Measurements from ENCODE around the gene FMNL2. TPM values are rescaled to one million over a fixed set of nuclear protein-coding genes. Genes with fewer than 3 reads are reported as not detected.

The FMNL2 gene
- total RNA-seq, 1 experiment from 2014 or later = 33.6 TPM

DNA sequence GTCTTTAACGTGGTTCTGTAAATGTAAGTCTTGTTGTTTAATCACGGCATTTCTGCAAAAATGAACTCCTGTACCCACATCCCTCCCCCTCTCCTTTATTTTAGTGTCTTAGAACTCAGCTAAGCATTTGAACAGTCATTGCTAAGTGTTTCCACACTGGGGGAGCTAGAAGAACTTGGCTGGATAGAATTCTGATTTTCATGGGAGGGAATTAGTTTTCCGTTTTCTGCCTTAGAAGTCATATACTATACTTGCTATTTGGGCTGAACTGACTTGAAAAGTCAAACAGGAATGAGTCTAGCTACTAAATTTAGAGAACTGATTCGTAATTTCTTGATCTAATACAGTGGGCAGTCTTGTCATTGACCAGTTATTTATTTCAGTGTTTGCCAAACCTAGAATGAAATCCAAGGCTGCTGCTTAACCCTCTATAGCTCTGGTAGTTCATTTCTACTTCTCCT is 61.1 kb downstream of the FMNL2 start:
- TF ChIP-seq, protein P1, sequence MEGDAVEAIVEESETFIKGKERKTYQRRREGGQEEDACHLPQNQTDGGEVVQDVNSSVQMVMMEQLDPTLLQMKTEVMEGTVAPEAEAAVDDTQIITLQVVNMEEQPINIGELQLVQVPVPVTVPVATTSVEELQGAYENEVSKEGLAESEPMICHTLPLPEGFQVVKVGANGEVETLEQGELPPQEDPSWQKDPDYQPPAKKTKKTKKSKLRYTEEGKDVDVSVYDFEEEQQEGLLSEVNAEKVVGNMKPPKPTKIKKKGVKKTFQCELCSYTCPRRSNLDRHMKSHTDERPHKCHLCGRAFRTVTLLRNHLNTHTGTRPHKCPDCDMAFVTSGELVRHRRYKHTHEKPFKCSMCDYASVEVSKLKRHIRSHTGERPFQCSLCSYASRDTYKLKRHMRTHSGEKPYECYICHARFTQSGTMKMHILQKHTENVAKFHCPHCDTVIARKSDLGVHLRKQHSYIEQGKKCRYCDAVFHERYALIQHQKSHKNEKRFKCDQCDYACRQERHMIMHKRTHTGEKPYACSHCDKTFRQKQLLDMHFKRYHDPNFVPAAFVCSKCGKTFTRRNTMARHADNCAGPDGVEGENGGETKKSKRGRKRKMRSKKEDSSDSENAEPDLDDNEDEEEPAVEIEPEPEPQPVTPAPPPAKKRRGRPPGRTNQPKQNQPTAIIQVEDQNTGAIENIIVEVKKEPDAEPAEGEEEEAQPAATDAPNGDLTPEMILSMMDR (conservative IDR thresholded peaks at IDR 0.05) = no peak
- H2BK12ac ChIP-seq (ENCODE audit: insufficient read length, low read depth, low read length) = no peak overlapping the region
- H3T11ph ChIP-seq (ENCODE audit: low read length) = no peak overlapping the region
- H3K23me2 ChIP-seq (ENCODE audit: insufficient read length, low read depth, low read length, poor library complexity, severe bottlenecking) = no peaks in the 10 kb centered on the region
- Mint-ChIP-seq H3K9me3 (no peaks in the 10 kb centered on the region), H3K36me3 (ENCODE audit: insufficient read depth in 1 of 3, low read depth in 3 of 3) (no peaks in the 10 kb centered on the region), H3K4me3 (no peak overlapping the region), H3K27ac (peak overlapping the region in 2 of 3 experiments; percentile 22 to 26; a peak in 1 of 7 replicates), H3K27me3 (ENCODE audit: low read depth) (no peaks in the 10 kb centered on the region), H3K4me1 (peaks cover 48 to 75% of the 10 kb centered on the region in 2 experiments)
- no peak overlapping the region for H4K5ac ChIP-seq (ENCODE audit: insufficient read length, low read depth, low read length)
- H3K14ac ChIP-seq (ENCODE audit: insufficient read depth, low read length) = no peak overlapping the region
- no peak overlapping the region for H3K27ac ChIP-seq (ENCODE audit: insufficient read length, low read depth, low read length)
- no peaks in the 10 kb centered on the region for H3K9me3 ChIP-seq (ENCODE audit: control insufficient read depth, low read depth, low read length)
- H4K8ac ChIP-seq (replicated peaks; ENCODE audit: insufficient read length, low read depth, low read length) = no peak overlapping the region
- H3K4me1 ChIP-seq (ENCODE audit: insufficient read depth, low read length) = peaks cover 5% of the 10 kb centered on the region; the same call in 1 of the 2 replicates
- H2AK5ac ChIP-seq (ENCODE audit: insufficient read length, low read length) = no peak overlapping the region
- no peak overlapping the region for H2BK15ac ChIP-seq (ENCODE audit: low read depth, low read length)
- no peak overlapping the region for H3K18ac ChIP-seq (ENCODE audit: insufficient read length, low read depth, low read length)
- no peak overlapping the region for H2BK120ac ChIP-seq (ENCODE audit: low read depth, low read length, poor library complexity, severe bottlenecking)
- DNase-seq = no peak
- no peak overlapping the region for H3K9ac ChIP-seq (ENCODE audit: extremely low read depth, insufficient read length, low read length)
- H2BK5ac ChIP-seq (ENCODE audit: insufficient read length, low read length) = no peak overlapping the region
- H4K20me1 ChIP-seq (ENCODE audit: control insufficient read depth, insufficient read depth, insufficient read length) = no peaks in the 10 kb centered on the region
- H2AFZ ChIP-seq (ENCODE audit: low read length) = no peak overlapping the region
- H4K91ac ChIP-seq (ENCODE audit: insufficient read length, low read depth, low read length) = no peak overlapping the region
- H3K4ac ChIP-seq (ENCODE audit: low read depth, low read length) = no peak overlapping the region
- H2BK20ac ChIP-seq (ENCODE audit: low read depth, low read length, poor library complexity, severe bottlenecking) = no peak overlapping the region
- H3K56ac ChIP-seq (ENCODE audit: insufficient read length, low read depth, low read length) = no peak overlapping the region
- H3K4me2 ChIP-seq (ENCODE audit: insufficient read depth, insufficient read length, low read length) = no peak overlapping the region
- H3K27me3 ChIP-seq (ENCODE audit: insufficient read depth, low read length) = no peaks in the 10 kb centered on the region
- no peak overlapping the region for H3K23ac ChIP-seq (ENCODE audit: insufficient read length, low read depth, low read length)
- WGBS (ENCODE audit: extremely low coverage, insufficient read length, low lambda C conversion rate) = no CpG with 5 or more reads among the region's 4 CpGs
- H3K79me1 ChIP-seq (ENCODE audit: insufficient read depth, low read depth, low read length, poor library complexity, severe bottlenecking) = peaks cover 13% of the 10 kb centered on the region
- peaks cover 4% of the 10 kb centered on the region; the same call in 1 of the 2 replicates for H3K79me2 ChIP-seq (ENCODE audit: insufficient read depth, low read length)

All from H9 (cell line).